Muscle of leg (tissue), 11 donors: ENCODE data around the gene KCNN1. TPM values are rescaled to one million over a fixed set of nuclear protein-coding genes. Genes with fewer than 3 reads are reported as not detected.
"Not testable (repeated sequence)": the region's sequence is repeated elsewhere in the genome, so short reads cannot be mapped to it uniquely, and the experiment has no call there.

Experiments
- DNase-seq: peaks from one replicate; pipeline ENCODE4 v3.0.0; 2013
- H3K27ac ChIP-seq: one replicate; pipeline ENCODE4 v1.5.1; 2013; ENCODE audit warnings: mild to moderate bottlenecking, low read length, control low read depth
- H3K27me3 ChIP-seq: one replicate; pipeline ENCODE4 v1.6.1; 2013; ENCODE audit warnings: low read length; ENCODE audit not compliant: control insufficient read depth, insufficient read depth
- H3K36me3 ChIP-seq: one replicate; pipeline ENCODE4 v1.6.1; 2013; ENCODE audit warnings: low read length; ENCODE audit not compliant: control insufficient read depth, insufficient read depth
- H3K4me1 ChIP-seq: one replicate; pipeline ENCODE4 v1.6.1; 2013; ENCODE audit warnings: low read length; ENCODE audit not compliant: control insufficient read depth, insufficient read depth
- H3K4me3 ChIP-seq: one replicate; pipeline ENCODE4 v1.5.1; 2013; ENCODE audit warnings: low read length, control low read depth
- H3K9me3 ChIP-seq: replicated peaks from 2 replicates; pipeline ENCODE4 v1.6.1; 2013; ENCODE audit warnings: low read depth, low read length; ENCODE audit not compliant: control insufficient read depth
- WGBS: methylation state at CpG from one replicate; pipeline ENCODE4 v1.1.5; 2013; ENCODE audit warnings: missing lambda C conversion rate; ENCODE audit not compliant: insufficient coverage; 5-methylcytosine and 5-hydroxymethylcytosine counted together
- polyA plus RNA-seq, 8 donors: library from polyadenylated mRNA; unstranded; fragments of 120-200 nt; gene quantifications; one replicate each; pipeline versions ENCODE4 v1.2.1 to v1.2.3, GENCODE V29; 2013; ENCODE audit warnings: inconsistent platforms in 1 of 8, low replicate concordance in 1 of 8; ENCODE audit not compliant: insufficient read length in 8 of 8, insufficient read depth in 1 of 8
- total RNA-seq: library from RNA; stranded (reverse); fragments of 120-200 nt; gene quantifications from one replicate; pipeline ENCODE4 v1.2.4, GENCODE V29; 2013

The KCNN1 gene
- total and polyA plus RNA-seq, 9 donors = 0.65 to 2.5 (median 1.3) TPM

- not testable (repeated sequence) for H3K9me3 ChIP-seq, DNase-seq, H3K4me3 ChIP-seq, H3K27ac ChIP-seq, H3K4me1 ChIP-seq, H3K36me3 ChIP-seq, H3K27me3 ChIP-seq
- 62% methylated on average over 4 of the region's 8 CpGs for WGBS
Measured at GRCh38 chr19:17986569-17986968, 19.7 kb downstream of the KCNN1 start.

- H3K9me3 ChIP-seq = no peaks in the 10 kb centered on the region
- no peaks in the 10 kb centered on the region for H3K27me3 ChIP-seq
- DNase-seq = no peak
- 91% methylated on average over 12 of the region's 13 CpGs for WGBS
- H3K27ac ChIP-seq = no peak overlapping the region
- H3K4me1 ChIP-seq = no peaks in the 10 kb centered on the region
- H3K4me3 ChIP-seq = no peak overlapping the region
- H3K36me3 ChIP-seq = no peaks in the 10 kb centered on the region
Measured at GRCh38 chr19:17988161-17988560, 21.3 kb downstream of the KCNN1 start.

- DNase-seq = no peak
- Histone ChIP-seq H3K4me1 (no peaks in the 10 kb centered on the region), H3K36me3 (no peaks in the 10 kb centered on the region), H3K27ac (no peak overlapping the region), H3K27me3 (no peaks in the 10 kb centered on the region), H3K9me3 (no peaks in the 10 kb centered on the region), H3K4me3 (no peak overlapping the region)
- 93% methylated on average over 14 of the region's 16 CpGs for WGBS
Measured at GRCh38 chr19:17989425-17990094, 22.7 kb downstream of the KCNN1 start.

GRCh38 chr19:17993076-17993813, 26.3 kb downstream of the KCNN1 start:
- Histone ChIP-seq H3K9me3 (no peaks in the 10 kb centered on the region), H3K4me1 (no peaks in the 10 kb centered on the region), H3K36me3 (no peaks in the 10 kb centered on the region), H3K4me3 (no peak overlapping the region), H3K27ac (no peak overlapping the region), H3K27me3 (peaks cover 2% of the 10 kb centered on the region)
- no peak for DNase-seq
- 86% methylated on average over 9 of the region's 27 CpGs for WGBS

GRCh38 chr19:17996826-17997316, 30.0 kb downstream of the KCNN1 start:
- Histone ChIP-seq H3K36me3 (no peaks in the 10 kb centered on the region), H3K4me1 (peaks cover 5% of the 10 kb centered on the region), H3K4me3 (no peak overlapping the region), H3K27ac (no peak overlapping the region), H3K27me3 (peaks cover 11% of the 10 kb centered on the region), H3K9me3 (no peaks in the 10 kb centered on the region)
- WGBS = 17% methylated on average over 11 of the region's 15 CpGs
- DNase-seq = peak; percentile 84

- Histone ChIP-seq H3K27me3 (peaks cover 21% of the 10 kb centered on the region), H3K4me1 (peaks cover 10% of the 10 kb centered on the region), H3K36me3 (no peaks in the 10 kb centered on the region), H3K27ac (no peak overlapping the region), H3K4me3 (no peak overlapping the region), H3K9me3 (no peaks in the 10 kb centered on the region)
- no peak for DNase-seq
- WGBS = 64% methylated on average over 35 of the region's 41 CpGs
Measured at GRCh38 chr19:17997969-17998826, 31.3 kb downstream of the KCNN1 start.

GRCh38 chr19:17998827-17999150, 31.9 kb downstream of the KCNN1 start:
- Histone ChIP-seq H3K4me1 (peaks cover 10% of the 10 kb centered on the region), H3K27me3 (peaks cover 21% of the 10 kb centered on the region), H3K36me3 (no peaks in the 10 kb centered on the region), H3K4me3 (no peak overlapping the region), H3K9me3 (no peaks in the 10 kb centered on the region), H3K27ac (no peak overlapping the region)
- WGBS = 93% methylated on average over 3 of the region's 5 CpGs
- no peak for DNase-seq

- Histone ChIP-seq H3K4me3 (no peak overlapping the region), H3K27ac (no peak overlapping the region), H3K27me3 (peaks cover 21% of the 10 kb centered on the region), H3K4me1 (peaks cover 10% of the 10 kb centered on the region), H3K9me3 (no peaks in the 10 kb centered on the region), H3K36me3 (no peaks in the 10 kb centered on the region)
- WGBS = 72% methylated on average over 12 of the region's 21 CpGs
- peak; percentile 34 for DNase-seq
Measured at GRCh38 chr19:17999684-18000479, 33.0 kb downstream of the KCNN1 start.

GRCh38 chr19:18000480-18000914, 33.6 kb downstream of the KCNN1 start:
- no peak for DNase-seq
- WGBS = 39% methylated on average over 10 of the region's 17 CpGs
- H3K36me3 ChIP-seq = no peaks in the 10 kb centered on the region
- no peaks in the 10 kb centered on the region for H3K9me3 ChIP-seq
- H3K27ac ChIP-seq = no peak overlapping the region
- H3K4me3 ChIP-seq = peak overlapping the region; percentile 32
- peaks cover 10% of the 10 kb centered on the region for H3K4me1 ChIP-seq
- H3K27me3 ChIP-seq = peaks cover 21% of the 10 kb centered on the region
